SK-N-SH (cell line): Measurements from ENCODE around the gene BCL11A.

Experiments used
- CTCF ChIP-seq: fragments of 200-600 bp; sonication (generic); IDR thresholded peaks from 2 replicates; pipeline ENCODE4 v1.6.1; 2017; ENCODE audit warnings: antibody characterized with exemption, mild to moderate bottlenecking, moderate library complexity
- ELF1 ChIP-seq: IDR thresholded peaks from 2 replicates; pipeline ENCODE4 v1.4.0; 2012
- EP300 ChIP-seq, 2 experiments: IDR thresholded peaks; 2 replicates each; pipeline versions ENCODE4 v1.4.0 to v1.6.1; 2012; ENCODE audit warnings: borderline replicate concordance in 1 of 2, low read depth in 1 of 2, low read length in 1 of 2
- EZH2phosphoT487 ChIP-seq: fragments of 200-600 bp; sonication (generic); IDR thresholded peaks from 2 replicates; pipeline ENCODE4 v1.6.1; 2017; ENCODE audit warnings: low read depth, mixed run types, mild to moderate bottlenecking, antibody characterized with exemption, moderate library complexity, borderline replicate concordance
- GABPA ChIP-seq: IDR thresholded peaks from 2 replicates; pipeline ENCODE4 v1.4.0; 2012; ENCODE audit warnings: low read depth, mild to moderate bottlenecking
- JUND ChIP-seq: IDR thresholded peaks from 2 replicates; pipeline ENCODE4 v1.4.0; 2012
- MAX ChIP-seq: IDR thresholded peaks from 2 replicates; pipeline ENCODE4 v1.4.0; 2012; ENCODE audit warnings: low read depth
- POLR2AphosphoS5 ChIP-seq: IDR thresholded peaks from 2 replicates; pipeline ENCODE4 v1.6.1; 2012; ENCODE audit warnings: low read depth, low read length
- RAD21 ChIP-seq: IDR thresholded peaks from 2 replicates; pipeline ENCODE4 v1.6.1; 2012; ENCODE audit warnings: mild to moderate bottlenecking, low read length
- SIN3A ChIP-seq: IDR thresholded peaks from 2 replicates; pipeline ENCODE4 v1.6.1; 2012; ENCODE audit warnings: low read depth, mild to moderate bottlenecking, low read length, moderate library complexity, borderline replicate concordance
- TCF12 ChIP-seq: IDR thresholded peaks from 2 replicates; pipeline ENCODE4 v1.4.0; 2012

- TF ChIP-seq POLR2AphosphoS5 (no peak), CTCF (no peak), EP300 (IDR thresholded peaks at IDR 0.05; ENCODE audit: borderline replicate concordance in 1 of 2, low read depth in 1 of 2, low read length in 1 of 2) (no peak), SIN3A (no peak), TCF12 (no peak), GABPA (no peak), RAD21 (no peak), ELF1 (no peak), JUND (no peak), EZH2phosphoT487 (no peak), MAX (no peak)
Measured at GRCh38 chr2:60567096-60567495, 13.6 kb upstream of the BCL11A start.
